GM12878 (cell line): ENCODE results near the gene ZNF527. TPM values are rescaled to one million over a fixed set of nuclear protein-coding genes. Genes with fewer than 3 reads are reported as not detected.

Experiments used
- ATAC-seq: fragments of 200-7000 bp; cut with Tn5 transposase; 3 replicates; pipeline ENCODE4 v1.9.1; 2020; ENCODE audit warnings: mild to moderate bottlenecking, moderate library complexity
- BruUV-seq: library from RNA; stranded (reverse); fragments of 400-500 nt; replicated peaks from 2 replicates; lab custom pipeline; 2021; lab: Mats Ljungman, UMichigan
- CTCF ChIA-PET: fragments of 300-600 bp; sonication (Branson Sonifier 250); formaldehyde crosslinking; extraction: SDS; loops from one replicate; lab custom pipeline; 2021; ENCODE audit warnings: inconsistent platforms; lab: Yijun Ruan, JAX
- POLR2A ChIA-PET: fragments of 350-600 bp; formaldehyde crosslinking; extraction: SDS; loops from one replicate; lab custom pipeline; 2021; ENCODE audit warnings: inconsistent platforms; lab: Charles Lee
- RAD21 ChIA-PET: fragments of 300-600 bp; sonication (Branson Sonifier 250); formaldehyde crosslinking; loops from one replicate; lab custom pipeline; 2023; ENCODE audit warnings: antibody characterized with exemption; ENCODE audit not compliant: unreplicated experiment; lab: Charles Lee
- SMC1A ChIA-PET: fragments of 300-600 bp; sonication (Branson Sonifier 250); formaldehyde crosslinking; loops from one replicate; lab custom pipeline; 2023; ENCODE audit not compliant: unreplicated experiment, uncharacterized antibody; lab: Charles Lee
- DNase-seq: peaks from one replicate; pipeline ENCODE4 v3.0.0-alpha.2; 2011; ENCODE audit warnings: low read depth, low spot score
- FAIRE-seq: peaks from 3 replicates; lab custom pipeline; 2011; peaks lifted over from hg19 to GRCh38; lab: Jason Lieb, UNC
- H2AFZ ChIP-seq: 2 replicates; pipeline ENCODE4 v1.6.0; 2011; ENCODE audit warnings: low read depth, low read length, control low read depth; ENCODE audit not compliant: control insufficient read depth
- H3K27ac ChIP-seq: 2 replicates; pipeline ENCODE4 v1.5.1; 2011; ENCODE audit warnings: control low read depth; ENCODE audit not compliant: control insufficient read depth, insufficient read depth
- H3K27me3 ChIP-seq, 2 experiments: replicated peaks in 1 of 2; 2 replicates each; pipeline versions ENCODE4 v1.6.0 to v1.6.1; 2011; ENCODE audit warnings: low read length in 1 of 2; ENCODE audit not compliant: control insufficient read depth in 2 of 2, insufficient read depth in 2 of 2
- H3K36me3 ChIP-seq, 2 experiments: 2 replicates each; pipeline ENCODE4 v1.5.1; 2011; ENCODE audit warnings: low read length in 1 of 2; ENCODE audit not compliant: control insufficient read depth in 2 of 2, insufficient read depth in 2 of 2
- H3K4me1 ChIP-seq: 2 replicates; pipeline ENCODE4 v1.6.1; 2011; ENCODE audit warnings: mild to moderate bottlenecking, low read length, moderate library complexity, mixed read lengths; ENCODE audit not compliant: control insufficient read depth, insufficient read depth
- H3K4me2 ChIP-seq: 2 replicates; pipeline ENCODE4 v1.6.0; 2011; ENCODE audit warnings: control low read depth; ENCODE audit not compliant: control insufficient read depth, insufficient read depth
- H3K4me3 ChIP-seq: fragments of 200-600 bp; sonication (generic); 2 replicates; pipeline ENCODE4 v1.5.1; 2016
- H3K79me2 ChIP-seq: 2 replicates; pipeline ENCODE4 v1.6.0; 2011; ENCODE audit warnings: low read length; ENCODE audit not compliant: control insufficient read depth, insufficient read depth
- H3K9ac ChIP-seq: 2 replicates; pipeline ENCODE4 v1.8.0; 2011; ENCODE audit warnings: low read length, control low read depth, mixed read lengths; ENCODE audit not compliant: control insufficient read depth, insufficient read depth
- H3K9me3 ChIP-seq: replicated peaks from 3 replicates; pipeline ENCODE4 v1.5.1; 2011; ENCODE audit warnings: mild to moderate bottlenecking, low read length; ENCODE audit not compliant: control insufficient read depth, insufficient read depth
- H4K20me1 ChIP-seq: 2 replicates; pipeline ENCODE4 v1.6.0; 2011; ENCODE audit not compliant: control insufficient read depth, insufficient read depth
- FOXK2 ChIP-seq: fragments of 450-650 bp; IDR thresholded peaks from 2 replicates; pipeline ENCODE4 v1.6.1; 2017; ENCODE audit warnings: mild to moderate bottlenecking, moderate library complexity
- KLF5 ChIP-seq: fragments of 450-650 bp; IDR thresholded peaks from 2 replicates; pipeline ENCODE4 v1.6.1; 2014; ENCODE audit warnings: mild to moderate bottlenecking; ENCODE audit not compliant: partially characterized antibody
- MXI1 ChIP-seq: fragments of 150-350 bp; IDR thresholded peaks from 2 replicates; pipeline ENCODE4 v1.6.1; 2011; ENCODE audit warnings: low read depth, mild to moderate bottlenecking, inconsistent platforms, low read length, improper control_type of control experiment
- NR2C2 ChIP-seq: IDR thresholded peaks from 2 replicates; pipeline ENCODE4 v1.6.1; 2011; ENCODE audit warnings: borderline replicate concordance, low read depth; ENCODE audit not compliant: control insufficient read depth, insufficient read length
- PBX3 ChIP-seq: IDR thresholded peaks from 2 replicates; pipeline ENCODE4 v1.6.1; 2011; ENCODE audit warnings: mild to moderate bottlenecking, low read depth, low read length, moderate library complexity; ENCODE audit not compliant: insufficient replicate concordance
- PRDM15 ChIP-seq: fragments of 450-650 bp; formaldehyde crosslinking; IDR thresholded peaks from 2 replicates; pipeline ENCODE4 v1.4.0; 2020; ENCODE audit warnings: mild to moderate bottlenecking, moderate library complexity
- RCOR1 ChIP-seq: conservative IDR thresholded peaks from 2 replicates; pipeline ENCODE4 v1.6.1; 2012; ENCODE audit warnings: low read depth, low read length, improper control_type of control experiment
- SMC3 ChIP-seq: IDR thresholded peaks from 2 replicates; pipeline ENCODE4 v1.6.1; 2011; ENCODE audit warnings: low read length, improper control_type of control experiment, borderline replicate concordance
- TBL1XR1 ChIP-seq: IDR thresholded peaks from 2 replicates; pipeline ENCODE4 v1.6.1; 2012; ENCODE audit warnings: low read depth, low read length, improper control_type of control experiment
- USF1 ChIP-seq: IDR thresholded peaks from 2 replicates; pipeline ENCODE4 v1.6.1; 2011; ENCODE audit warnings: borderline replicate concordance, low read depth, mild to moderate bottlenecking, moderate library complexity, mixed read lengths, low read length; ENCODE audit not compliant: insufficient read depth; ENCODE audit errors: extremely low read length
- ZNF217 ChIP-seq: fragments of 450-650 bp; IDR thresholded peaks from 2 replicates; pipeline ENCODE4 v1.6.1; 2017; ENCODE audit warnings: antibody characterized with exemption, mild to moderate bottlenecking
- ZNF592 ChIP-seq: fragments of 450-650 bp; IDR thresholded peaks from 2 replicates; pipeline ENCODE4 v1.6.1; 2017; ENCODE audit warnings: mild to moderate bottlenecking, moderate library complexity
- in situ Hi-C: fragments of 300-500 bp; cut with MboI; formaldehyde crosslinking; loops from 9 replicates; pipeline ENCODE4 v1.14.3; 2018; ENCODE audit warnings: mixed read lengths
- intact Hi-C: fragments of 100-400 bp; cut with micrococcal nuclease; formaldehyde crosslinking; loops from one replicate; pipeline ENCODE4 v1.14.2; 2022; ENCODE audit not compliant: unreplicated experiment
- polyA plus RNA-seq, 11 experiments: library from polyadenylated mRNA; depleted of rRNA in 4 of 11; unstranded in 6 of 11; stranded (reverse) in 5 of 11; fragments of >200 nt; fragmentation: Nextera tagmentation in 4 of 11; fragmentation: Illumina TruSeq in 1 of 11; extraction: Ambion mirVana in 4 of 11; extraction: Trizol in 1 of 11; gene quantifications; 1 replicate in 1 of 11; 2 replicates in 10 of 11; pipeline versions ENCODE4 v1.2.1 to v1.2.3, GENCODE V29; 2011 to 2016; ENCODE audit warnings: inconsistent platforms in 2 of 11, missing spikeins in 2 of 11, low read depth in 1 of 11
- total RNA-seq, 4 experiments: library from RNA; depleted of rRNA in 3 of 4; stranded (reverse); fragments of >200 nt in 3 of 4; fragmentation: Illumina TruSeq in 1 of 4; extraction: Trizol in 1 of 4; gene quantifications; 2 replicates each; pipeline versions ENCODE4 v1.2.1 to v1.2.3, GENCODE V29; 2013 to 2021

The ZNF527 gene
- total and polyA plus RNA-seq, 10 of the 15 experiments (the other 5 are each of a cell fraction or from before 2014, with no cell fraction given), result 2.0 to 5.6 (median 3.6) TPM

GRCh38 chr19:37332839-37333238 lies 38.1 kb upstream of the ZNF527 start:
- RAD21 ChIA-PET, result no interaction called here
- BruUV-seq, result no TSS peak
- no peak overlapping the region for H2AFZ ChIP-seq
- DNase-seq (no peak), ATAC-seq (no peak), FAIRE-seq (no peak)
- in situ Hi-C loops (no loop called here), intact Hi-C loops (loop anchor here (5.0 to 10.0 kb wide), 2 partner anchors 118 to 134 kb away; partner anchors contain the start of genes ZNF383, ZNF569, ZNF570 and ZNF585B)
- H3K27ac ChIP-seq, result no peak overlapping the region
- POLR2A ChIA-PET, result no interaction called here
- SMC1A ChIA-PET, result no interaction called here
- H3K4me2 ChIP-seq, result no peak overlapping the region
- no peaks in the 10 kb centered on the region for H4K20me1 ChIP-seq
- peaks cover 7% of the 10 kb centered on the region for H3K4me1 ChIP-seq
- CTCF ChIA-PET, result no interaction called here
- peaks cover 0 to 3% of the 10 kb centered on the region in 2 experiments; a peak in 2 of 4 replicates for H3K36me3 ChIP-seq
- H3K9ac ChIP-seq, result no peak overlapping the region
- peaks cover 8% of the 10 kb centered on the region for H3K79me2 ChIP-seq
- H3K4me3 ChIP-seq, result no peak overlapping the region
- no peaks in the 10 kb centered on the region for H3K27me3 ChIP-seq
- peaks cover 6% of the 10 kb centered on the region; the same call in 2 of the 3 replicates for H3K9me3 ChIP-seq
- TF ChIP-seq ZNF592, result no peak
- TF ChIP-seq TBL1XR1, result no peak
- TF ChIP-seq SMC3, result no peak
- TF ChIP-seq MXI1, result no peak
- no peak for TF ChIP-seq PRDM15
- TF ChIP-seq KLF5, result no peak
- no peak for TF ChIP-seq USF1
- no peak for TF ChIP-seq RCOR1
- TF ChIP-seq PBX3, result no peak
- TF ChIP-seq FOXK2, result no peak
- TF ChIP-seq ZNF217, result no peak
- no peak for TF ChIP-seq NR2C2
